Epithelial cell of proximal tubule (primary cell): ENCODE results near the gene KRTAP10-1. TPM values are rescaled to one million over a fixed set of nuclear protein-coding genes. Genes with fewer than 3 reads are reported as not detected.
"Not testable (repeated sequence)": the region's sequence is repeated elsewhere in the genome, so short reads cannot be mapped to it uniquely, and the experiment has no call there.

Source experiments
- DNase-seq: peaks from one replicate; pipeline ENCODE4 v3.0.0-alpha.2; 2011; ENCODE audit warnings: low read depth
- H3K4me3 ChIP-seq: 2 replicates; pipeline ENCODE4 v1.5.1; 2011; ENCODE audit warnings: low read depth, mild to moderate bottlenecking, low read length
- CTCF ChIP-seq: conservative IDR thresholded peaks from 2 replicates; pipeline ENCODE4 v1.5.1; 2012; ENCODE audit warnings: low read depth, mild to moderate bottlenecking, low read length
- total RNA-seq: library from RNA; depleted of rRNA; stranded (reverse); fragments of >200 nt; gene quantifications from 2 replicates; pipeline ENCODE4 v1.2.3, GENCODE V29; 2015

The KRTAP10-1 gene
- total RNA-seq, 1 donor from 2014 or later: not detected

- no peak for TF ChIP-seq CTCF
- no peak for DNase-seq
- H3K4me3 ChIP-seq: no peak overlapping the region
Observed at GRCh38 chr21:44507673-44508425, 32.1 kb downstream of the KRTAP10-1 start.

GRCh38 chr21:44506279-44507255 lies 33.4 kb downstream of the KRTAP10-1 start:
- no peak for DNase-seq
- no peak for TF ChIP-seq CTCF
- H3K4me3 ChIP-seq: no peak overlapping the region

- DNase-seq: peak; percentile 1
- TF ChIP-seq CTCF: no peak
- H3K4me3 ChIP-seq: no peak overlapping the region
Observed at GRCh38 chr21:44505673-44506278, 34.2 kb downstream of the KRTAP10-1 start.

GRCh38 chr21:44503901-44504399 lies 36.0 kb downstream of the KRTAP10-1 start:
- TF ChIP-seq CTCF: no peak
- no peak overlapping the region for H3K4me3 ChIP-seq
- DNase-seq: no peak

GRCh38 chr21:44503006-44503889 lies 36.7 kb downstream of the KRTAP10-1 start:
- H3K4me3 ChIP-seq, DNase-seq: not testable (repeated sequence)

GRCh38 chr21:44502171-44502958 lies 37.6 kb downstream of the KRTAP10-1 start:
- DNase-seq: no peak
- TF ChIP-seq CTCF: no peak
- no peak overlapping the region for H3K4me3 ChIP-seq
